Posterior cingulate gyrus (tissue), 11 donors: ENCODE data around the gene C1orf21.
"Not testable (repeated sequence)": the region's sequence is repeated elsewhere in the genome, so short reads cannot be mapped to it uniquely, and the experiment has no call there.

Experiments
- DNase-seq, 10 donors: peaks; one replicate each; pipeline versions ENCODE4 v3.0.0 to v3.0.0-alpha.2; 2020 to 2021; ENCODE audit warnings: mixed read lengths in 3 of 10
- intact Hi-C: fragments of 100-400 bp; cut with DNase I; formaldehyde crosslinking; loops from one replicate; pipeline ENCODE4 v1.15.1; 2023

Gene C1orf21

GRCh38 chr1:184386312-184387068 is at the start of gene C1orf21:
C1orf21 (plus strand) TSS chr1:184387029; CDS start chr1:184477510, 90,481 bp downstream.
- intact Hi-C loops: loop anchor here (5.0 to 10.0 kb wide), 3 partner anchors 178 to 312 kb away; no protein-coding TSS in a partner anchor
- DNase-seq: peak; percentile 65 to 98 (median 88)

GRCh38 chr1:184337865-184338264 is 49.0 kb upstream of the C1orf21 start:
- intact Hi-C loops, DNase-seq: not testable (repeated sequence)

GRCh38 chr1:184340984-184341383 is 45.8 kb upstream of the C1orf21 start:
- intact Hi-C loops: no loop called here

GRCh38 chr1:184350573-184350972 is 36.3 kb upstream of the C1orf21 start:
- intact Hi-C loops: no loop called here
- DNase-seq: no peak

More at GRCh38 chr1:184340984-184341383, 45.8 kb upstream of the C1orf21 start:
- no peak for DNase-seq

- no peak for DNase-seq
- intact Hi-C loops: no loop called here
These were observed 35.3 kb upstream of the C1orf21 start for GRCh38 chr1:184351416-184351975.

- DNase-seq: no peak
- intact Hi-C loops: no loop called here
These were observed 34.1 kb upstream of the C1orf21 start for GRCh38 chr1:184352776-184353175.

GRCh38 chr1:184354719-184355118 is 32.1 kb upstream of the C1orf21 start:
- DNase-seq: no peak
- intact Hi-C loops: no loop called here

GRCh38 chr1:184356891-184357290 is 29.9 kb upstream of the C1orf21 start:
- intact Hi-C loops: no loop called here
- DNase-seq: no peak

- intact Hi-C loops: no loop called here
- no peak for DNase-seq
These were observed 28.6 kb upstream of the C1orf21 start for GRCh38 chr1:184358256-184358655.

- intact Hi-C loops: no loop called here
These were observed 26.9 kb upstream of the C1orf21 start for GRCh38 chr1:184359909-184360308.

GRCh38 chr1:184362876-184363275 is 24.0 kb upstream of the C1orf21 start:
- intact Hi-C loops: no loop called here
- no peak for DNase-seq

More at GRCh38 chr1:184359909-184360308, 26.9 kb upstream of the C1orf21 start:
- no peak for DNase-seq

GRCh38 chr1:184365699-184366098 is 21.1 kb upstream of the C1orf21 start:
- no peak for DNase-seq
- intact Hi-C loops: no loop called here

- no peak for DNase-seq
- intact Hi-C loops: no loop called here
These were observed 19.8 kb upstream of the C1orf21 start for GRCh38 chr1:184366997-184367396.

GRCh38 chr1:184367427-184368038 is 19.3 kb upstream of the C1orf21 start:
- intact Hi-C loops: no loop called here
- DNase-seq: no peak

GRCh38 chr1:184368354-184368753 is 18.5 kb upstream of the C1orf21 start:
- DNase-seq: no peak
- intact Hi-C loops: no loop called here

- no peak for DNase-seq
- intact Hi-C loops: no loop called here
These were observed 16.0 kb upstream of the C1orf21 start for GRCh38 chr1:184370850-184371249.

GRCh38 chr1:184373155-184373554 is 13.7 kb upstream of the C1orf21 start:
- intact Hi-C loops: no loop called here
- no peak for DNase-seq

- DNase-seq: no peak
- intact Hi-C loops: no loop called here
These were observed 10.5 kb upstream of the C1orf21 start for GRCh38 chr1:184376369-184376768.

GRCh38 chr1:184379111-184379752 is 7.6 kb upstream of the C1orf21 start:
- intact Hi-C loops: no loop called here
- no peak for DNase-seq

GRCh38 chr1:184380468-184380867 is 6.4 kb upstream of the C1orf21 start:
- no peak for DNase-seq

GRCh38 chr1:184383772-184384323 is 3.0 kb upstream of the C1orf21 start:
- DNase-seq: no peak
- intact Hi-C loops: loop anchor here (10.0 kb wide), 2 partner anchors 181 to 309 kb away; no protein-coding TSS in a partner anchor

More at GRCh38 chr1:184380468-184380867, 6.4 kb upstream of the C1orf21 start:
- intact Hi-C loops: loop anchor here (10.0 kb wide), 2 partner anchors 184 to 306 kb away; no protein-coding TSS in a partner anchor
